ENCODE data around the gene BTBD7.

BTBD7 gene

GRCh38 chr14:93330609-93331000 lies 2.2 kb downstream of the BTBD7 start:
- DNase-seq (ENCODE audit: extremely low spot score, insufficient read length, low read depth) (no peak), FAIRE-seq (no peak)

DNA sequence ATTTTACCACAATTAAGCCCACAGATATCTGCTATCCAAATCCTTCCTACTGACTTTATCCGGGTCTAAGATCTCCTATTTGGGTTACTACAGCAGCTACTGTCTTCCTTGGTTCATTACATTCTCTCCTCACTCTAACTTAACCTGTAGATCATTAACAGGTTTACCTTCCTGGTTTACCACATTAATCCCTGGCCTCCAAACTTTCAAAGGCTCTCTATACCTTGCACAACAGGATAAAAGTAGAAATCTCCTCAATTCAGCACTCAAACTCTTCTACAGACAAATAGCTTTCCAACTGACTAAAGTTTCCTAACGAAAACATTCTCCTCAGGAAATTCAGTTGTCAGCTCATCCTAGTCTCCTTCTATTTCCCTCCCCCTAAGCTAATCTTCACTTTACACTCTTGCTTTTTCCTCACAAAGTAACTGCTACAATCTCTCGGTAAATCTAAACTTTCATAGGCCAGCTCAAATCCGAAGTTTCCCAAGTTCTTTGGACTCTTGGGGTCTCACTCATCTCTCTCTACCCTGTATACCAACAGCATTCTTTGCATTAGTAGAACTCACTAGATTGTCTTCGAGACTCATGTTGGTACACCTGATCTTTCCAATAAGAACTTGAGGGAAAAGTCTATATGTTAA lies 2.7 kb downstream of the BTBD7 start:
- FAIRE-seq (peak; percentile 59), DNase-seq (ENCODE audit: extremely low spot score, insufficient read length, low read depth) (no peak)

DNA sequence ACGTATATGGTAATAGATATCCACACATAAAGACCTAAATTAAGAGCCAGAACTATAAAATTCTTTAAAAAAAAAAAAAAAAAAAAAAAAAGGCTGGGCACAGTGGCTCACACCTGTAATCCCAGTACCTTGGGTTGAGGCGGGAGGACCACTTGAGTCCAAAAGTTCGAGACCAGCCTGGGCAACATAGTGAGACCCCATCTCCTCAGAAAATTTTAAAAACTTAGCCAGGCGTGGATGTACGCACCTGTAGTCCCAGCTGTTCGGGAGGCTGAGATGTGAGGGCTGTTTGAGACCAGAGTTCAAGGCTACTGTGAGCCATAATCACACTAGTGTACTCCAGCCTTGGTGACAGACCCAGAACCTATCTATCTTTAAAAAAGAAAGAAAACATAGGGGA lies 4.3 kb downstream of the BTBD7 start:
- no peak for FAIRE-seq

GRCh38 chr14:93326196-93326595 lies 6.6 kb downstream of the BTBD7 start:
- FAIRE-seq (no peak), DNase-seq (ENCODE audit: extremely low spot score, insufficient read length, low read depth) (no peak)

More for the DNA sequence above, 4.3 kb downstream of the BTBD7 start:
- DNase-seq (ENCODE audit: extremely low spot score, insufficient read length, low read depth), result no peak

- FAIRE-seq (peak; percentile 26), DNase-seq (ENCODE audit: extremely low spot score, insufficient read length, low read depth) (no peak)
Measured at GRCh38 chr14:93323600-93324174, 9.1 kb downstream of the BTBD7 start.

DNA sequence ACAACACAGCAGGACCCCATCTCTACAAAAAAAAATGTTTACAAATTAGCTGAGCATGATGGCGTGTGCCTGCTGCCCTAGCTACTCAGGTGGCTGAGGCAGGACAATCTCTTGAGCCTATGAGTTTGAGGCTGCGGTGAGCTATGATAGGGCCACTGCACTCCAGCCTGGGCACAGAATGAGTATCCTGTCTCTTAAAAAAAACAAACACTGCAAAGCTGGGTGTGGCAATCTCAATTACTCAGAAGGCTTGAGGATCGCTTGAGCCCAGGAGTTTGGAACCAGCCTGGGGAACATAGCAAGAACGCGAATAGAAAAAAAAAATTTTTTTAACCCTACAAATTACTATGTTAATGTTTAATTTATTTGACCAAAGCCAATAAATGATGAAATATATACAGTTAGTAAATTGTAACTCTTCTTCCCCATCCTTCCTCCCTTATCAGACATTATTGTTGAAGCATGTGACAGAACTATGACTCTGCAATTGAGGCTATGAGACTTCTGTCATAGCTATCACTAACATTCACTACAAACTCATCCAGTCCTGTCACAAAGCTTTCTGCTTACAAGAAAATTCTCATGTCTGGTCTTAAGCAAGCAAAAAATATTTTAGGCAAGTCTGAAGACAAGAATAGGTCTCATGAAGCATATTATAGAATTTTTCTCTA lies 9.8 kb downstream of the BTBD7 start:
- DNase-seq (ENCODE audit: extremely low spot score, insufficient read length, low read depth), result no peak
- peak; percentile 44 for FAIRE-seq

GRCh38 chr14:93320489-93320888 lies 12.3 kb downstream of the BTBD7 start:
- DNase-seq (ENCODE audit: extremely low spot score, insufficient read length, low read depth) (no peak), FAIRE-seq (no peak)

GRCh38 chr14:93319958-93320357 lies 12.9 kb downstream of the BTBD7 start:
- peak; percentile 77 for FAIRE-seq
- DNase-seq (ENCODE audit: extremely low spot score, insufficient read length, low read depth), result no peak

- FAIRE-seq (no peak), DNase-seq (ENCODE audit: extremely low spot score, insufficient read length, low read depth) (no peak)
Measured at GRCh38 chr14:93319494-93319893, 13.3 kb downstream of the BTBD7 start.

DNA sequence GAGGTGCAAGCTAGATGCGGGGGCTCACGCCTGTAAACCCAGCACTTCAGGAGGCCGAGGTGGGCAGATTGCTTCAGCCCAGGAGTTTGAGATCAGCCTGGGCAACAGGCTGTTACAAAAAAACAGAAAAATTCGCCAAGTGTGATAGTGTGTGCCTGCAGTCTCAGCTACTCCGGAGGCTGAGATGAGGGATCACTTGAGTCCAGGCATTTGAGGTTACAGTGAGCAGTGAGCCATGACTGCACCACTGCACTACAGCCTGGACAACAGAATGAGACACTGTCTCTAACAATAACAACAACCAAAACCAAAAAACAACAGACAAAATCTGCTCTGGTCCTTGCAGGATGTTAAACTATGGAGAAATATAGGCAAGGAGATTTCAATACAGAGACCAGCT lies 13.9 kb downstream of the BTBD7 start:
- FAIRE-seq (peak; percentile 47), DNase-seq (ENCODE audit: extremely low spot score, insufficient read length, low read depth) (no peak)

- DNase-seq (ENCODE audit: extremely low spot score, insufficient read length, low read depth), result no peak
- FAIRE-seq, result peak; percentile 41
Measured at GRCh38 chr14:93317875-93318807, 14.7 kb downstream of the BTBD7 start.

DNA sequence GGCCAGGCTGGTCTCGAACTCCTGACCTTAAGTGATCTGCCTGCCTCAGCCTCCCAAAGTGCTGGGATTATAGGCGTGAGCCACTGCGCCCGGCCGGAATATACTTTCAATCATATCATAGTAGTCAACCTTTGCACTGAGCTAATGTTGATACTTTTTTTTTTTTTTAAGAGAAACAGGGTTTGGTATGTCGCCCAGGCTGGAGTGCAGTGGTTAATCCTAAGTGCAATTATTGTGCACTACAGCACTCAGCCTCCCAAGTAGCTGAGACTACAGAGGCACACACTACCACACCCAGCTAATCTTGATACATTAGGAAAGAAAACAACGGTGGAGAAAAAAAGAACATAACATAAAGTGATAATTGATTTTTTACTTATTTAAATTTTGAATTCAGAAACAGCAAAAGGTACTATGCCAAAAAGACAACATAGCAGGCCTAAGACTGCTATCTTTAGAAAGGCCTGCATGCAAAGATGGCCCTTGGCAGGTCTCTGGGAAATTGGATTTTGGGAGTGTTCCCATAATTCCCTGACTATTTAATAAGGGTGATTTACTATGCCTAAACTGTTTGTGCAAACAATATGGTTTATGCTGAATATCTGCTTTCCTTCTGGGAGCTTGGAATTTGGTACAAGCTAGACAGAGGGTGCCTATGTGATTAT lies 15.5 kb downstream of the BTBD7 start:
- DNase-seq (ENCODE audit: extremely low spot score, insufficient read length, low read depth), result no peak
- no peak for FAIRE-seq

GRCh38 chr14:93316716-93317115 lies 16.1 kb downstream of the BTBD7 start:
- DNase-seq (ENCODE audit: extremely low spot score, insufficient read length, low read depth), result no peak
- no peak for FAIRE-seq

- DNase-seq (ENCODE audit: extremely low spot score, insufficient read length, low read depth) (no peak), FAIRE-seq (no peak)
Measured at GRCh38 chr14:93315575-93315974, 17.3 kb downstream of the BTBD7 start.

DNA sequence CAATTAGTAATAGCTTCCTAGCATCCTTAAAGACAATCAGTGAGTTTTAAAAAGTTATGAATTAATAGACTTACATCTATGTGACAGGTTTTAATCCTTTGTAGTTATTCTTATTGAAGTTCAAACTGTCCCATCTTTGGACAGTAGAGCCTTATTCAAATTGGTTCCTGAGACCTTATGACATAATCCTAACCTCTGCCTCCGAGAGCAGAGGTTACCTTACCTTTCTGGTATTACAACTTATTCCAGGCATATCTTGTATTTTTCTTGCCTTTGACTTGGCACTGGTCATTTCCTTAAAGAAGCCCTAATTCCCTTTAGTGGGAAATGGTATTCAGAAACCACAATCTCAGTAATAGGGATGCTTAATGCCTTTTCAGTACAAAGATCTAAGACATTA lies 21.8 kb downstream of the BTBD7 start:
- FAIRE-seq (no peak), DNase-seq (ENCODE audit: extremely low spot score, insufficient read length, low read depth) (no peak)

DNA sequence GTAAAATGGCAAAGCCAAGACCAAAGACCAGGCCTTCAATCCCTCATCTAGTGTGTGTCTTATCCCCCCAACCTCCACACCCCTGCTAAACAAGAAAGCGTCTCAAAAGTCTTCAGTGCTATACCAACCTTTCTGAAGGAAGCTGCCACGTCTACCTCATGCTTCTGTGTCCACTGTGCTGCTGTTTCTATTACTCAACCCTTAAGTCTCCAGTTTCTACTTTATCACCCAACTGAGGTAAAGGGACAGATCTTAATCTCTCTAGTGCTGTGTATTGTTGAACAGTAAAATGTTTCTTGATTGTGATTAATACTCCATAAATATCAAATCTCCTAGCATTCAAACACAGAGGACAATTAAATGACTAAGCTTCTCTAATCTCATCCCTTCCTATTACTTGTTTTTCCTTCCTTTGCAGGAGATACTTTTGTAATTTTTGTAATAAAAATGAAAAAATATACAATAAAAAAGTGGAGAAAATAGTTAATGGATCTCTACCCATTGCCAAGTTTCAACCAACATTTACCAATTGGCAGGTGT lies 23.3 kb downstream of the BTBD7 start:
- FAIRE-seq (peak; percentile 24), DNase-seq (ENCODE audit: extremely low spot score, insufficient read length, low read depth) (no peak)

GRCh38 chr14:93308686-93309345 lies 24.0 kb downstream of the BTBD7 start:
- DNase-seq (ENCODE audit: extremely low spot score, insufficient read length, low read depth) (no peak), FAIRE-seq (peak; percentile 9)

GRCh38 chr14:93306812-93307211 lies 26.0 kb downstream of the BTBD7 start:
- DNase-seq (ENCODE audit: extremely low spot score, insufficient read length, low read depth) (no peak), FAIRE-seq (no peak)

GRCh38 chr14:93305725-93306418 lies 27.0 kb downstream of the BTBD7 start:
- FAIRE-seq (no peak), DNase-seq (ENCODE audit: extremely low spot score, insufficient read length, low read depth) (no peak)

All from GM18507 (cell line).